H9 (cell line): ENCODE measurements around the gene CDKAL1. TPM values are rescaled to one million over a fixed set of nuclear protein-coding genes. Genes with fewer than 3 reads are reported as not detected.

Experiments used
- DNase-seq: peaks from one replicate; pipeline ENCODE4 v3.0.0-alpha.2; 2017
- H2AFZ ChIP-seq: one replicate; pipeline ENCODE4 v1.6.1; 2013; ENCODE audit warnings: mild to moderate bottlenecking, low read length, control low read depth, moderate library complexity
- H2AK5ac ChIP-seq: 2 replicates; pipeline ENCODE4 v1.6.1; 2013; ENCODE audit warnings: low read length, control low read depth, mixed read lengths; ENCODE audit not compliant: insufficient read length
- H2BK120ac ChIP-seq: one replicate; pipeline ENCODE4 v1.6.1; 2013; ENCODE audit warnings: low read depth, mild to moderate bottlenecking, low read length, control low read depth, inconsistent platforms; ENCODE audit not compliant: poor library complexity, severe bottlenecking
- H2BK12ac ChIP-seq: 2 replicates; pipeline ENCODE4 v1.6.1; 2013; ENCODE audit warnings: low read length, control low read depth, mixed read lengths, low read depth; ENCODE audit not compliant: insufficient read length
- H2BK15ac ChIP-seq: 2 replicates; pipeline ENCODE4 v1.6.1; 2013; ENCODE audit warnings: low read depth, low read length, control low read depth
- H2BK20ac ChIP-seq: one replicate; pipeline ENCODE4 v1.6.1; 2013; ENCODE audit warnings: low read depth, mild to moderate bottlenecking, low read length, control low read depth, inconsistent platforms; ENCODE audit not compliant: poor library complexity, severe bottlenecking
- H2BK5ac ChIP-seq: 2 replicates; pipeline ENCODE4 v1.6.1; 2013; ENCODE audit warnings: low read length, control low read depth, mixed read lengths; ENCODE audit not compliant: insufficient read length
- H3K14ac ChIP-seq: 2 replicates; pipeline ENCODE4 v1.6.1; 2013; ENCODE audit warnings: low read length, control low read depth; ENCODE audit not compliant: insufficient read depth
- H3K18ac ChIP-seq: 2 replicates; pipeline ENCODE4 v1.6.1; 2013; ENCODE audit warnings: low read depth, mild to moderate bottlenecking, mixed read lengths, low read length, control low read depth; ENCODE audit not compliant: insufficient read length
- H3K23ac ChIP-seq: 2 replicates; pipeline ENCODE4 v1.6.1; 2013; ENCODE audit warnings: low read length, control low read depth, mixed read lengths, low read depth; ENCODE audit not compliant: insufficient read length
- H3K23me2 ChIP-seq: 2 replicates; pipeline ENCODE4 v1.6.1; 2013; ENCODE audit warnings: low read depth, mild to moderate bottlenecking, mixed read lengths, low read length, control low read depth; ENCODE audit not compliant: insufficient read length, poor library complexity, severe bottlenecking
- H3K27ac ChIP-seq: 2 replicates; pipeline ENCODE4 v1.5.1; 2013; ENCODE audit warnings: low read length, control low read depth, mixed read lengths, low read depth; ENCODE audit not compliant: insufficient read length
- H3K27me3 ChIP-seq: 2 replicates; pipeline ENCODE4 v1.6.1; 2013; ENCODE audit warnings: low read length, control low read depth, inconsistent platforms; ENCODE audit not compliant: insufficient read depth
- H3K4ac ChIP-seq: 2 replicates; pipeline ENCODE4 v1.6.1; 2013; ENCODE audit warnings: low read depth, mild to moderate bottlenecking, control low read depth, inconsistent platforms, low read length, moderate library complexity
- H3K4me1 ChIP-seq: 2 replicates; pipeline ENCODE4 v1.6.1; 2013; ENCODE audit warnings: low read length, control low read depth, inconsistent platforms; ENCODE audit not compliant: insufficient read depth
- H3K4me2 ChIP-seq: 2 replicates; pipeline ENCODE4 v1.6.1; 2013; ENCODE audit warnings: low read length, control low read depth, mixed read lengths; ENCODE audit not compliant: insufficient read length, insufficient read depth
- H3K56ac ChIP-seq: 2 replicates; pipeline ENCODE4 v1.6.1; 2013; ENCODE audit warnings: low read depth, mild to moderate bottlenecking, mixed read lengths, low read length, control low read depth; ENCODE audit not compliant: insufficient read length
- H3K79me1 ChIP-seq: 2 replicates; pipeline ENCODE4 v1.6.1; 2013; ENCODE audit warnings: low read depth, mild to moderate bottlenecking, moderate library complexity, low read length, control low read depth, inconsistent platforms; ENCODE audit not compliant: insufficient read depth, poor library complexity, severe bottlenecking
- H3K79me2 ChIP-seq: 2 replicates; pipeline ENCODE4 v1.6.1; 2013; ENCODE audit warnings: low read length, control low read depth, inconsistent platforms; ENCODE audit not compliant: insufficient read depth
- H3K9ac ChIP-seq: 2 replicates; pipeline ENCODE4 v1.6.1; 2013; ENCODE audit warnings: low read length, control low read depth, mixed read lengths; ENCODE audit not compliant: insufficient read length; ENCODE audit errors: extremely low read depth
- H3K9me3 ChIP-seq: one replicate; pipeline ENCODE4 v1.6.1; 2013; ENCODE audit warnings: low read depth, low read length, inconsistent platforms; ENCODE audit not compliant: control insufficient read depth
- H3T11ph ChIP-seq: one replicate; pipeline ENCODE4 v1.6.1; 2013; ENCODE audit warnings: mild to moderate bottlenecking, low read length, control low read depth, inconsistent platforms
- H4K20me1 ChIP-seq: one replicate; pipeline ENCODE4 v1.6.1; 2013; ENCODE audit not compliant: control insufficient read depth, insufficient read length, insufficient read depth
- H4K5ac ChIP-seq: 2 replicates; pipeline ENCODE4 v1.6.1; 2013; ENCODE audit warnings: low read depth, mild to moderate bottlenecking, mixed read lengths, low read length, control low read depth; ENCODE audit not compliant: insufficient read length
- H4K8ac ChIP-seq: replicated peaks from 2 replicates; pipeline ENCODE4 v1.6.1; 2013; ENCODE audit warnings: low read length, control low read depth, mixed read lengths, low read depth; ENCODE audit not compliant: insufficient read length
- H4K91ac ChIP-seq: 2 replicates; pipeline ENCODE4 v1.6.1; 2013; ENCODE audit warnings: low read depth, mild to moderate bottlenecking, moderate library complexity, mixed read lengths, low read length, control low read depth; ENCODE audit not compliant: insufficient read length
- H3K27ac Mint-ChIP-seq, 3 experiments: 2 replicates in 2 of 3; 3 replicates in 1 of 3; pipeline ENCODE4 v1.8.0; 2020 to 2021; ENCODE audit warnings: mixed read lengths in 3 of 3, mild to moderate bottlenecking in 1 of 3, moderate library complexity in 1 of 3
- H3K27me3 Mint-ChIP-seq: 2 replicates; pipeline ENCODE4 v1.8.0; 2021; ENCODE audit warnings: low read depth, mild to moderate bottlenecking, moderate library complexity, mixed read lengths
- H3K36me3 Mint-ChIP-seq, 3 experiments: 2 replicates in 2 of 3; 3 replicates in 1 of 3; pipeline ENCODE4 v1.8.0; 2020 to 2021; ENCODE audit warnings: low read depth in 3 of 3, mixed read lengths in 3 of 3; ENCODE audit not compliant: insufficient read depth in 1 of 3
- H3K4me1 Mint-ChIP-seq, 2 experiments: 2 replicates each; pipeline ENCODE4 v1.8.0; 2020; ENCODE audit warnings: mixed read lengths in 2 of 2
- H3K4me3 Mint-ChIP-seq, 2 experiments: 2 replicates in 1 of 2; 3 replicates in 1 of 2; pipeline ENCODE4 v1.8.0; 2020 to 2021; ENCODE audit warnings: mild to moderate bottlenecking in 2 of 2, mixed read lengths in 2 of 2, moderate library complexity in 1 of 2
- H3K9me3 Mint-ChIP-seq, 2 experiments: 2 replicates in 1 of 2; 3 replicates in 1 of 2; pipeline ENCODE4 v1.8.0; 2020; ENCODE audit warnings: mild to moderate bottlenecking in 2 of 2, mixed read lengths in 2 of 2, moderate library complexity in 1 of 2
- CTCF ChIP-seq: fragments of 200-600 bp; sonication (generic); conservative IDR thresholded peaks from 3 replicates; pipeline ENCODE4 v1.8.0; 2021; ENCODE audit warnings: antibody characterized with exemption, mild to moderate bottlenecking
- WGBS: extraction: QIAGEN DNeasy Blood & Tissue Kit; methylation state at CpG from one replicate; pipeline ENCODE4 v1.1.7; 2013; ENCODE audit warnings: missing lambda C conversion rate, low lambda C conversion rate, mixed read lengths; ENCODE audit not compliant: insufficient read length; ENCODE audit errors: extremely low coverage; 5-methylcytosine and 5-hydroxymethylcytosine counted together
- total RNA-seq: library from RNA; stranded (reverse); gene quantifications from 2 replicates; pipeline ENCODE4 v1.2.1, GENCODE V29; 2021

The CDKAL1 gene
- total RNA-seq, 1 experiment from 2014 or later, result 23.0 TPM

- WGBS, result no CpG with 5 or more reads among the region's 4 CpGs
- Histone ChIP-seq H3K4ac (no peak overlapping the region), H3K27me3 (no peaks in the 10 kb centered on the region), H2BK12ac (no peak overlapping the region), H3K18ac (no peak overlapping the region), H3K23ac (no peak overlapping the region), H2BK15ac (no peak overlapping the region), H3K79me1 (no peaks in the 10 kb centered on the region), H3K79me2 (no peaks in the 10 kb centered on the region), H3K9me3 (no peaks in the 10 kb centered on the region), H2BK5ac (no peak overlapping the region), H4K20me1 (no peaks in the 10 kb centered on the region), H4K8ac (no peak overlapping the region), H3K23me2 (no peaks in the 10 kb centered on the region), H3K4me1 (no peaks in the 10 kb centered on the region), H3K56ac (no peak overlapping the region), H3K27ac (no peak overlapping the region), H3K4me2 (no peak overlapping the region), H4K5ac (no peak overlapping the region), H3K14ac (no peak overlapping the region), H4K91ac (no peak overlapping the region), H3K9ac (no peak overlapping the region), H2BK20ac (no peak overlapping the region), H2BK120ac (no peak overlapping the region), H2AFZ (no peak overlapping the region), H3T11ph (no peak overlapping the region), H2AK5ac (no peak overlapping the region)
- Mint-ChIP-seq H3K9me3 (no peaks in the 10 kb centered on the region), H3K4me3 (no peak overlapping the region), H3K36me3 (peaks cover 0 to 13% (median 8%) of the 10 kb centered on the region in 3 experiments; a peak in 6 of 7 replicates), H3K27me3 (no peaks in the 10 kb centered on the region), H3K27ac (no peak overlapping the region), H3K4me1 (no peaks in the 10 kb centered on the region)
- no peak for DNase-seq
- no peak for TF ChIP-seq CTCF
Observed at GRCh38 chr6:20740088-20740487, 205.8 kb downstream of the CDKAL1 start.
